Measurements from ENCODE around the gene BOC.

Gene BOC

GRCh38 chr3:113304856-113305540, 93.6 kb downstream of the BOC start:
- no peaks in the 10 kb centered on the region for H3K9me3 Mint-ChIP-seq
- H3K4me1 Mint-ChIP-seq (ENCODE audit: low read depth): no peaks in the 10 kb centered on the region
- peaks cover 32% of the 10 kb centered on the region for H3K36me3 Mint-ChIP-seq (ENCODE audit: low read depth)
- H3K4me3 Mint-ChIP-seq: no peak overlapping the region
- H3K27me3 Mint-ChIP-seq: no peaks in the 10 kb centered on the region
- H3K27ac Mint-ChIP-seq: no peak overlapping the region
- no peak for DNase-seq

GRCh38 chr3:113310960-113311359, 99.6 kb downstream of the BOC start:
- H3K4me1 Mint-ChIP-seq (ENCODE audit: low read depth): no peaks in the 10 kb centered on the region
- H3K27ac Mint-ChIP-seq: no peak overlapping the region
- no peaks in the 10 kb centered on the region for H3K27me3 Mint-ChIP-seq
- H3K36me3 Mint-ChIP-seq (ENCODE audit: low read depth): peaks cover 48% of the 10 kb centered on the region
- DNase-seq: no peak
- no peak overlapping the region for H3K4me3 Mint-ChIP-seq
- H3K9me3 Mint-ChIP-seq: peaks cover 7% of the 10 kb centered on the region

GRCh38 chr3:113312416-113312815, 101.1 kb downstream of the BOC start:
- H3K27me3 Mint-ChIP-seq: no peaks in the 10 kb centered on the region
- no peaks in the 10 kb centered on the region for H3K4me1 Mint-ChIP-seq (ENCODE audit: low read depth)
- DNase-seq: no peak
- no peak overlapping the region for H3K4me3 Mint-ChIP-seq
- peaks cover 56% of the 10 kb centered on the region for H3K36me3 Mint-ChIP-seq (ENCODE audit: low read depth)
- peaks cover 10% of the 10 kb centered on the region for H3K9me3 Mint-ChIP-seq
- no peak overlapping the region for H3K27ac Mint-ChIP-seq

- H3K36me3 Mint-ChIP-seq (ENCODE audit: low read depth): peaks cover 76% of the 10 kb centered on the region
- H3K27ac Mint-ChIP-seq: no peak overlapping the region
- peaks cover 10% of the 10 kb centered on the region for H3K9me3 Mint-ChIP-seq
- no peak for DNase-seq
- H3K4me3 Mint-ChIP-seq: no peak overlapping the region
- no peaks in the 10 kb centered on the region for H3K4me1 Mint-ChIP-seq (ENCODE audit: low read depth)
- H3K27me3 Mint-ChIP-seq: no peaks in the 10 kb centered on the region
Measured at GRCh38 chr3:113314923-113315322, 103.6 kb downstream of the BOC start.

- H3K9me3 Mint-ChIP-seq: no peaks in the 10 kb centered on the region
- peaks cover 28% of the 10 kb centered on the region for H3K36me3 Mint-ChIP-seq (ENCODE audit: low read depth)
- H3K27ac Mint-ChIP-seq: no peak overlapping the region
- H3K4me3 Mint-ChIP-seq: no peak overlapping the region
- no peaks in the 10 kb centered on the region for H3K4me1 Mint-ChIP-seq (ENCODE audit: low read depth)
- no peak for DNase-seq
- no peaks in the 10 kb centered on the region for H3K27me3 Mint-ChIP-seq
Measured at GRCh38 chr3:113329757-113330156, 118.4 kb downstream of the BOC start.

- Mint-ChIP-seq H3K27me3 (no peaks in the 10 kb centered on the region), H3K36me3 (ENCODE audit: low read depth) (peaks cover 22% of the 10 kb centered on the region), H3K9me3 (no peaks in the 10 kb centered on the region), H3K4me1 (ENCODE audit: low read depth) (no peaks in the 10 kb centered on the region), H3K27ac (no peak overlapping the region), H3K4me3 (no peak overlapping the region)
- no peak for DNase-seq
Measured at GRCh38 chr3:113330742-113331141, 119.4 kb downstream of the BOC start.

GRCh38 chr3:113331187-113331586, 119.8 kb downstream of the BOC start:
- no peaks in the 10 kb centered on the region for H3K9me3 Mint-ChIP-seq
- no peak overlapping the region for H3K27ac Mint-ChIP-seq
- no peak overlapping the region for H3K4me3 Mint-ChIP-seq
- no peaks in the 10 kb centered on the region for H3K27me3 Mint-ChIP-seq
- no peak for DNase-seq
- H3K36me3 Mint-ChIP-seq (ENCODE audit: low read depth): peaks cover 18% of the 10 kb centered on the region
- H3K4me1 Mint-ChIP-seq (ENCODE audit: low read depth): no peaks in the 10 kb centered on the region
